HG03064 (cell line): Measurements from ENCODE around the gene S100A3.
"Not testable (repeated sequence)": the region's sequence is repeated elsewhere in the genome, so short reads cannot be mapped to it uniquely, and the experiment has no call there.

Experiments used
- ATAC-seq: cut with Tn5 transposase; IDR thresholded peaks from one replicate; pipeline ENCODE4 v1.9.1; 2021; ENCODE audit warnings: low read depth; ENCODE audit not compliant: unreplicated experiment

S100A3 gene

GRCh38 chr1:153570874-153571273, 21.8 kb upstream of the S100A3 start:
- no peak for ATAC-seq

DNA sequence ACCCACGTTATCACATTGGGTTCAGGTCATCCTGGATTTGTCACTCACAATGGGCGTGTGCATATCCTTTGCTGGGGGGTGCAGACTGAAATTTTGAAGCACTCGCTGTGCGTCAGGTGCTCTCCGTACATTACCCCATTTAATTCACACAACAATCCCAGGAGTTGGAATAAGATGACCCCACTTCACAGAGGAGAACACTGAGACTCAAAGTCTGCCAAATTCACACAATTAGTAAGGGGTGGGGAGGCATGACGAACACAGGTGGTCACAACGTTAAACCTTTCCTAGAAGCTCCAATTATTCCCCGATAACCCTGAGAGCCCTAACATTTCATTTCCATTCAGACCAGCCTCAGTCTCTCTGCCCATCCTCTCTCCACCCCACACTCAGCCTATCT, 20.4 kb upstream of the S100A3 start:
- ATAC-seq, result no peak

DNA sequence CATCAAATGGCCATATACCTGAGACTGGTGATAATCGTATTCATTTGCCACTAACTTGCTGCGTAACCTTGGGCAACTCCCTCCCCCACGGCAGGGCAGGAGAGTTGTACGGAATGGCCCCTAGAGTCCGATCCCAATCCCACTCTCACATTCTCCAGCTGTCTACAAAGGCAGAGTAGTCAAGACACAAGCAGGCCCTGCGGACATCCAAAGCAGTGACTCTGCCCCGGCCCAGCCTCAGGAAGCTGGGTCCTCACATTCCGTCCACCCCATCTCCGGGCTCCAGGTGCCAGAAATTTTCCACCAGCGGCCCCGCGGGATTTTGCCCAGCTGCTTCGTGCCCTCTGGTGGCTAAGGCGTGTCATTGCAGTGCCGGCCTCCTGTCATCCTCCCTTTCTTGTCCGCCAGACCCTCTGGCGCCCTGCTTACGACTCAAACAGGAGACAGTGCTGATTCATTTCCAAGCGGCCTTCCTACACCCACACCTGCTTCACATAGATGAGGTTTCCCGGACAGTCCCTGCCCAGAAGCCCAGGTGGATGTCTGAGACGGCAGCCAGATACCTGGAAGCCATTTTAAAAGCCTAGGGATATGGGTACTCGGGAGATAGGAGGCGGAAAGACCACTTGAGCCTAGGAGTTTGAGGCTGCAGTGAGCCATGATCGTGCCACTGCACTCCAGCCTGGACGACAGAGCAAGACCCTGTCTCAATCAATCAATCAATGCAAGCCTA, 19.5 kb upstream of the S100A3 start:
- no peak for ATAC-seq

GRCh38 chr1:153567621-153568366, 18.7 kb upstream of the S100A3 start:
- ATAC-seq, result no peak

DNA sequence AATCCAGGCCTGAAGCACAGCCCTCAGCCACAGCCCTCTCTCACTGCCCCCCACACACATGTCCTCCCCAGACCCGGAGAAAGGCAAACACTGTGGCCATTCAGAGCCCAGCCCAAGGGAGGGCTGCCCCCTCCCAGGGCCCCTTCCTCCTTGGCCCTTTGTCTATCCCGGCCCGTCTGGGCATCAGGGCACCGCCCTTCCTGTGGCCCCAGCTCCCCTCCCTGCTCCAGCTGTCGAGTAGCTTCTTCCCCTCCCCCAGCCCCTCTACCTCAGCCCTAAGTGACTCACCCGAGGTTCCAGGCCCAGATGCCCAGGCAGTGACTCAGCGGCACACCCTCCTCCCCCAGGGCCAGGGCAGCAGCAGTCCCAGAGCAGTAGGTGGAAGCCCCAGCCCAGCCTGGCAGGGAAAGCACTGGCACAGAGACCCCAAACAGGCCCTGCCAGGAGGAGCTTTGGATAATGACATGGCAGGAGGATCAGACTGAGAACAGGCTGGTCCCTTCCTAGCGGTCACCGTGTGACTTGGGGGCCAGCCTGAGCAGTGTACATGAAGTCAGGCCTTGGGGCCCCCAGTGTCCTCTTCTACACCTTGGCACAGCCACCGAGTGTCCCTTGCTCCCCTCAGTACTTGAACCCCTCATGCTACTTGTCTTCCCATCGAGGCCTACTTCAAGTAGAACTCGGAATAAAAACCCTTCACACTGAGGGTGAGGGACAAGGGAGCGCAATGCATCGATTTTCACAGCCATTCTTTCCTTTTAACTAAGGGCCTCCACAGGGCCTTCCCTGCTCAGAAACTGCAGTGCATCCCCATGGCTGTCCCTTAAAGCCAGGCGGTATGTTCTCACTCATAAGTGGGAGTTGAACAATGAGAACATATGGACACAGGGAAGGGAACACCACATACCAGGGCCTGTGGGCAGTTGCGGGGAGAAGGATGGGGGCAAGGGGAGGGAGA, 17.6 kb upstream of the S100A3 start:
- ATAC-seq, result no peak

DNA sequence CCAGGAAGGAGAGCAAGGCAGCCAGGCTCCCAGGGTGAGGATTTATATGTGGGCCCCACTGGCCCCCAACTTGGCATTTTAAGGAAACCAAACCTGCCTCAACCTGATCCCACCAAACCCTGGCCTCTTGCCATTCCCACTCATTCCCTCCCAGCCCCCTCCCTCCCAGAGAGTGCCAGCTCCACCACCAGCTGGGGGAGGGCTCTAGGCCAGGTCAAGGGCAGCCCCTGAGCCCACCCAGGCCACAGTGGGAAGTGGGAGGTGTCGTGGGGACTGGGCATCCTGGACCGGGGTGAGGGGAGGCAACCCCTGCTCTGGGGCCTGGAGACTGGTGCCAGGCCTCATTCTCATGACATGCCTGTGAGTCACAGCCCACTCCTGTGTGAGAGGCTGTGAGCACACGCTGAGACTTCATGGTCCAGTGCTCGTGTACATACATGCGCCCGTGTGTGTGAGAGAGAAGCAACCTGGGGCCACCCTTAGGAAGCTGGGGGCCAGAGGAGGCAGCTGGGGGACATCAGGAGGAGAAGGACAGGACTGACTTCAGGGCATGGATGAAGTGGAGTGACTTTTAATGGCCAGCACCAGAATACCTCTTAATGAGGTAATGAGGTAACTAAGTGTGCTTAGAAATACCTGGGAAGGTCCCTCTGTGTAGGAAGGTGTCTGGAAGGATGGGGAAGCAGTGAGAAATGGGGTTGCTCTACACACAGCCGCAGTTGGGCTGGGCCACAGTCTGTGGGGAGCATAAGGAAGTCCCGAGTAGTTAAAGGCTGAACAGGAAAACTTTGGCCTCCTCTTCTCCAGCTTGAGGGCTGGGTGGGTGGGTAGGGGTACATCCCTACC, 16.7 kb upstream of the S100A3 start, which contains the start of gene S100A2:
S100A2 (minus strand) TSS at position 316 of the 846 bp plus-strand sequence. CDS start 1,967 bp downstream, outside the sequence.
- ATAC-seq, result no peak

- no peak for ATAC-seq
Measured at GRCh38 chr1:153563991-153564390, 14.9 kb upstream of the S100A3 start.

- no peak for ATAC-seq
Measured at GRCh38 chr1:153563483-153563901, 14.4 kb upstream of the S100A3 start.

GRCh38 chr1:153562021-153562420, 13.0 kb upstream of the S100A3 start:
- ATAC-seq, result not testable (repeated sequence)

DNA sequence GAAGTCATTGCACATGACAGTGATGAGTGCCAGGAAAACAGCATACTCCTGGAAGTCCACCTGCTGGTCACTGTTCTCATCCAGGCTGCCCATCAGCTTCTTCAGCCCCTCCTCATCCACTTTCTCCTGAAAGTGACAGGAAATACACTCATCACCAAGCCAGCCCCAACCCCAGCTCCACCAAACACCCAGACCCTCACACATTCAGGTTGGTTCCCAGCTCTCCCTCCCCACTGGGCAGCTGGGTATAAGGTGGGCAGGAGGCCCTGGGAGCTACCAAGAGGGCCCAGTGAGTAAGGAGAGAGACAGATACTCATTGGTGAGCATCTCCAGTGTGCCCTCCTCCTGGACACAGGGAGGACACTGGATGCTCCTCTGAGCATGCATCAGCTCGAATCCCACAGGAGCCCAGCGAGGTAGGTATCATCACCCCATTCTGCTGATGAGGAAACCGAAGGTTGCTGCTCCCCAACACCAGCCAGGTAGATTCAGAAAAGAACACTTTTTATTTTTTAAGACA, 12.5 kb upstream of the S100A3 start:
- no peak for ATAC-seq

GRCh38 chr1:153560771-153561465, 11.9 kb upstream of the S100A3 start:
- no peak for ATAC-seq

- no peak for ATAC-seq
Measured at GRCh38 chr1:153560241-153560640, 11.2 kb upstream of the S100A3 start.

GRCh38 chr1:153557877-153558276, 8.8 kb upstream of the S100A3 start:
- no peak for ATAC-seq

- ATAC-seq, result no peak
Measured at GRCh38 chr1:153556348-153556747, 7.3 kb upstream of the S100A3 start.

- ATAC-seq, result no peak
Measured at GRCh38 chr1:153553830-153554541, 4.9 kb upstream of the S100A3 start.

DNA sequence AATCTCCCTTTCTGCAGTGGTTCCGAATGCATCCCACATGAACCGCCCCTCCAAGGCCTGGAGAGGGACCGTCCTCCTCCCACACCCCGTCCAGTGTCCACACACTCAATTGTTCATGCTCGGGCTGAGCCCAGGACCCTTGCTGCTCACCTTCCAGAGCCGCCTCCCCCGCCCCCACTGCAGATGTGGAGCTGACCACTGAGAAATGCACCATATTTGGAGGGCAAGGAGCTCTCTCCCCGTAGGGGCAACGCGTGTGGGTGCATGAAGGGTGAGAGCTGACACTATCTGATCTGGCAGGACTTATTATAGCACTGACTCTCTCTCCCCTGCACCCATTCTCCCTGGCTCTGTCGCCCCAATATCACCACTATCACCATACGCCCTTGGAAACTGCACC, 4.0 kb upstream of the S100A3 start:
- no peak for ATAC-seq

GRCh38 chr1:153552335-153552734, 3.3 kb upstream of the S100A3 start:
- ATAC-seq, result no peak

- ATAC-seq, result no peak
Measured at GRCh38 chr1:153550827-153551500, 1.9 kb upstream of the S100A3 start.
